ENCODE results near the gene NFASC.

The NFASC gene

GRCh38 chr1:204859861-204860267 is 10.8 kb upstream of the NFASC start:
- DNase-seq, result no peak

GRCh38 chr1:204863024-204863423 is 7.6 kb upstream of the NFASC start:
- no peak for DNase-seq

GRCh38 chr1:204863730-204864129 is 6.9 kb upstream of the NFASC start:
- DNase-seq, result no peak

GRCh38 chr1:204866051-204866596 is 4.5 kb upstream of the NFASC start:
- no peak for DNase-seq

GRCh38 chr1:204867203-204867602 is 3.5 kb upstream of the NFASC start:
- DNase-seq, result no peak

GRCh38 chr1:204867666-204868339 is 2.9 kb upstream of the NFASC start:
- DNase-seq, result no peak

- no peak for DNase-seq
Measured at GRCh38 chr1:204868340-204868700, 2.3 kb upstream of the NFASC start.

GRCh38 chr1:204869097-204869496 is 1.6 kb upstream of the NFASC start:
- DNase-seq, result no peak

GRCh38 chr1:204871405-204872037 is 859 bp downstream of the NFASC start:
- no peak for DNase-seq

- no peak for DNase-seq
Measured at GRCh38 chr1:204872262-204872881, 1.7 kb downstream of the NFASC start.

GRCh38 chr1:204873176-204873575 is 2.5 kb downstream of the NFASC start:
- no peak for DNase-seq

- no peak for DNase-seq
Measured at GRCh38 chr1:204873714-204874113, 3.1 kb downstream of the NFASC start.

- no peak for DNase-seq
Measured at GRCh38 chr1:204874274-204874673, 3.6 kb downstream of the NFASC start.

- no peak for DNase-seq
Measured at GRCh38 chr1:204875255-204875654, 4.6 kb downstream of the NFASC start.

GRCh38 chr1:204878621-204879234 is 8.1 kb downstream of the NFASC start:
- no peak for DNase-seq

- DNase-seq, result no peak
Measured at GRCh38 chr1:204879351-204879750, 8.7 kb downstream of the NFASC start.

GRCh38 chr1:204880906-204881305 is 10.2 kb downstream of the NFASC start:
- no peak for DNase-seq

GRCh38 chr1:204882479-204882878 is 11.8 kb downstream of the NFASC start:
- DNase-seq, result no peak

- DNase-seq, result no peak
Measured at GRCh38 chr1:204883405-204883804, 12.7 kb downstream of the NFASC start.

GRCh38 chr1:204885288-204885711 is 14.6 kb downstream of the NFASC start:
- no peak for DNase-seq

GRCh38 chr1:204885790-204886189 is 15.1 kb downstream of the NFASC start:
- DNase-seq, result no peak

- no peak for DNase-seq
Measured at GRCh38 chr1:204887846-204888245, 17.2 kb downstream of the NFASC start.

- DNase-seq, result no peak
Measured at GRCh38 chr1:204888294-204888693, 17.6 kb downstream of the NFASC start.

All from T-helper 9 cell (primary cell).